Measurements from ENCODE around the gene TAS2R30. TPM values are rescaled to one million over a fixed set of nuclear protein-coding genes. Genes with fewer than 3 reads are reported as not detected.
"Not testable (repeated sequence)": the region's sequence is repeated elsewhere in the genome, so short reads cannot be mapped to it uniquely, and the experiment has no call there.

The TAS2R30 gene
- total RNA-seq, 4 donors from 2014 or later: 1.5 to 5.8 (median 2.1) TPM

GRCh38 chr12:11108862-11109261 is 25.6 kb downstream of the TAS2R30 start:
- no peak for DNase-seq (ENCODE audit: extremely low spot score)
- H3K27ac ChIP-seq (replicated peaks in 1 of 4): no peak overlapping the region
- H3K9me3 ChIP-seq: peaks cover 0 to 16% (median 0%) of the 10 kb centered on the region in 4 donors
- TF ChIP-seq POLR2A (IDR thresholded peaks at IDR 0.05; ENCODE audit: low read depth) (no peak), POLR2AphosphoS5 (IDR thresholded peaks at IDR 0.05) (no peak), EP300 (IDR thresholded peaks at IDR 0.05) (no peak), CTCF (IDR thresholded peaks at IDR 0.05) (no peak)
- no peak overlapping the region for H3K4me3 ChIP-seq
- H3K27me3 ChIP-seq: no peaks in the 10 kb centered on the region
- peaks cover 0 to 10% (median 0%) of the 10 kb centered on the region in 4 donors for H3K36me3 ChIP-seq
- 86% methylated on average over 2 of the region's 2 CpGs for WGBS
- intact Hi-C loops (cut with DNase I): no loop called here
- H3K4me1 ChIP-seq: no peaks in the 10 kb centered on the region

GRCh38 chr12:11107719-11108118 is 26.7 kb downstream of the TAS2R30 start:
- Histone ChIP-seq H3K4me1 (no peaks in the 10 kb centered on the region), H3K27ac (replicated peaks in 1 of 4) (no peak overlapping the region), H3K9me3 (peaks cover 0 to 16% (median 0%) of the 10 kb centered on the region in 4 donors), H3K36me3 (peaks cover 0 to 10% (median 0%) of the 10 kb centered on the region in 4 donors), H3K4me3 (no peak overlapping the region), H3K27me3 (no peaks in the 10 kb centered on the region)
- intact Hi-C loops (cut with DNase I): no loop called here
- no peak for TF ChIP-seq EP300 (IDR thresholded peaks at IDR 0.05)
- no peak for TF ChIP-seq CTCF (IDR thresholded peaks at IDR 0.05)
- no peak for TF ChIP-seq POLR2AphosphoS5 (IDR thresholded peaks at IDR 0.05)
- no peak for TF ChIP-seq POLR2A (IDR thresholded peaks at IDR 0.05; ENCODE audit: low read depth)
- 77% methylated on average over 1 of the region's 1 CpG for WGBS
- no peak for DNase-seq (ENCODE audit: extremely low spot score)

GRCh38 chr12:11106288-11106687 is 28.2 kb downstream of the TAS2R30 start:
- DNase-seq (ENCODE audit: extremely low spot score): no peak
- intact Hi-C loops (cut with DNase I): no loop called here
- WGBS: 97% methylated on average over 2 of the region's 2 CpGs
- H3K4me3 ChIP-seq: no peak overlapping the region
- H3K36me3 ChIP-seq: peaks cover 0 to 10% (median 0%) of the 10 kb centered on the region in 4 donors
- H3K9me3 ChIP-seq: peaks cover 0 to 6% (median 0%) of the 10 kb centered on the region in 4 donors
- H3K4me1 ChIP-seq: no peaks in the 10 kb centered on the region
- no peaks in the 10 kb centered on the region for H3K27me3 ChIP-seq
- TF ChIP-seq CTCF (IDR thresholded peaks at IDR 0.05) (no peak), POLR2AphosphoS5 (IDR thresholded peaks at IDR 0.05) (no peak), EP300 (IDR thresholded peaks at IDR 0.05) (no peak), POLR2A (IDR thresholded peaks at IDR 0.05; ENCODE audit: low read depth) (no peak)
- no peak overlapping the region for H3K27ac ChIP-seq (replicated peaks in 1 of 4)

GRCh38 chr12:11105546-11105945 is 28.9 kb downstream of the TAS2R30 start:
- TF ChIP-seq EP300 (IDR thresholded peaks at IDR 0.05): no peak
- TF ChIP-seq CTCF (IDR thresholded peaks at IDR 0.05): no peak
- no peak for TF ChIP-seq POLR2A (IDR thresholded peaks at IDR 0.05; ENCODE audit: low read depth)
- no peak for TF ChIP-seq POLR2AphosphoS5 (IDR thresholded peaks at IDR 0.05)
- Histone ChIP-seq H3K4me1 (no peaks in the 10 kb centered on the region), H3K4me3 (no peak overlapping the region), H3K36me3 (peaks cover 0 to 10% (median 0%) of the 10 kb centered on the region in 4 donors), H3K27ac (replicated peaks in 1 of 4) (no peak overlapping the region), H3K9me3 (peaks cover 0 to 3% (median 0%) of the 10 kb centered on the region in 4 donors), H3K27me3 (no peaks in the 10 kb centered on the region)
- 72% methylated on average over 2 of the region's 2 CpGs for WGBS
- intact Hi-C loops (cut with DNase I): no loop called here
- DNase-seq (ENCODE audit: extremely low spot score): no peak

GRCh38 chr12:11094910-11095309 is 39.5 kb downstream of the TAS2R30 start:
- WGBS: no CpG with 5 or more reads among the region's 2 CpGs
- H3K27me3 ChIP-seq; H3K27ac ChIP-seq (replicated peaks in 1 of 4); H3K36me3 ChIP-seq; DNase-seq (ENCODE audit: extremely low spot score); H3K4me1 ChIP-seq; intact Hi-C loops (cut with DNase I); H3K4me3 ChIP-seq; H3K9me3 ChIP-seq: not testable (repeated sequence)

All from esophagus muscularis mucosa (tissue), 4 donors.